K562 (cell line): ENCODE data around the gene PSMD7. TPM values are rescaled to one million over a fixed set of nuclear protein-coding genes. Genes with fewer than 3 reads are reported as not detected.
"Not testable (repeated sequence)": the region's sequence is repeated elsewhere in the genome, so short reads cannot be mapped to it uniquely, and the experiment has no call there.

Experiments
- ATAC-seq: fragments of 200-7000 bp; cut with Tn5 transposase; 3 replicates; pipeline ENCODE4 v1.9.1; 2020; ENCODE audit warnings: moderate library complexity
- BruUV-seq: library from RNA; stranded (reverse); fragments of 400-500 nt; replicated peaks from 2 replicates; lab custom pipeline; 2021; lab: Mats Ljungman, UMichigan
- CTCF ChIA-PET: fragments of 300-600 bp; formaldehyde crosslinking; extraction: SDS; loops from one replicate; lab custom pipeline; 2021; ENCODE audit warnings: low intra/inter-chr PET ratio; lab: Yijun Ruan, JAX
- POLR2A ChIA-PET: fragments of 300-600, 350-650 bp; sonication (Branson Sonifier 250); formaldehyde crosslinking; extraction: SDS; loops from one replicate; lab custom pipeline; 2021; ENCODE audit warnings: antibody characterized with exemption, inconsistent platforms; lab: Yijun Ruan, JAX
- DNase-seq, 4 experiments: peaks; one replicate each; pipeline versions ENCODE4 v3.0.0 to v3.0.0-alpha.2; 2011 to 2018; ENCODE audit warnings: low spot score in 3 of 4, mixed read lengths in 3 of 4; ENCODE audit errors: extremely low read depth in 1 of 4
- FAIRE-seq: peaks from 2 replicates; lab custom pipeline; 2011; peaks lifted over from hg19 to GRCh38; lab: Jason Lieb, UNC
- H2AFZ ChIP-seq: 2 replicates; pipeline ENCODE4 v1.6.0; 2011; ENCODE audit warnings: low read depth, low read length, control low read depth, inconsistent platforms
- H3K27ac ChIP-seq: fragments of 200-600 bp; 3 replicates; pipeline ENCODE4 v1.8.0; 2011; ENCODE audit warnings: low read depth, mild to moderate bottlenecking, control low read depth, inconsistent platforms, low read length, moderate library complexity, mixed read lengths; ENCODE audit errors: extremely low read depth
- H3K27me3 ChIP-seq, 2 experiments: fragments of 300-600 bp in 1 of 2; 2 replicates in 1 of 2; 3 replicates in 1 of 2; pipeline versions ENCODE4 v1.6.0 to v1.8.0; 2011; ENCODE audit warnings: inconsistent platforms in 2 of 2, low read length in 2 of 2, mild to moderate bottlenecking in 1 of 2, mixed read lengths in 1 of 2, moderate library complexity in 1 of 2; ENCODE audit not compliant: control insufficient read depth in 2 of 2, insufficient read depth in 2 of 2
- H3K36me3 ChIP-seq: fragments of 300-600 bp; 3 replicates; pipeline ENCODE4 v1.8.0; 2011; ENCODE audit warnings: mild to moderate bottlenecking, low read length, inconsistent platforms; ENCODE audit not compliant: control insufficient read depth, insufficient read depth
- H3K4me1 ChIP-seq, 2 experiments: fragments of 200-600 bp in 1 of 2; replicated peaks in 1 of 2; 2 replicates in 1 of 2; 3 replicates in 1 of 2; pipeline versions ENCODE4 v1.5.1 to v1.8.0; 2011; ENCODE audit warnings: inconsistent platforms in 2 of 2, low read length in 2 of 2, mild to moderate bottlenecking in 1 of 2, mixed read lengths in 1 of 2, moderate library complexity in 1 of 2; ENCODE audit not compliant: control insufficient read depth in 2 of 2, insufficient read depth in 2 of 2
- H3K4me2 ChIP-seq: 2 replicates; pipeline ENCODE4 v1.6.1; 2011; ENCODE audit warnings: low read length, control low read depth, inconsistent platforms, mixed read lengths; ENCODE audit not compliant: insufficient read depth
- H3K4me3 ChIP-seq: fragments of 200-600 bp; sonication (generic), shearing (Covaris generic); 2 replicates; pipeline ENCODE4 v1.5.1; 2016; ENCODE audit warnings: control low read depth, inconsistent platforms
- H3K79me2 ChIP-seq: fragments of 200-600 bp; 3 replicates; pipeline ENCODE4 v1.8.0; 2011; ENCODE audit warnings: low read length, inconsistent platforms; ENCODE audit not compliant: control insufficient read depth, insufficient read depth
- H3K9ac ChIP-seq, 2 experiments: 2 replicates each; pipeline versions ENCODE4 v1.6.0 to v1.6.1; 2011; ENCODE audit warnings: low read depth in 2 of 2, low read length in 2 of 2, control low read depth in 1 of 2, inconsistent platforms in 1 of 2, mild to moderate bottlenecking in 1 of 2, mixed read lengths in 1 of 2; ENCODE audit not compliant: insufficient read depth in 1 of 2
- H3K9me1 ChIP-seq: one replicate; pipeline ENCODE4 v1.6.0; 2011; ENCODE audit warnings: inconsistent platforms, mild to moderate bottlenecking, low read length, moderate library complexity; ENCODE audit not compliant: control insufficient read depth, insufficient read depth
- H3K9me3 ChIP-seq: replicated peaks from 2 replicates; pipeline ENCODE4 v1.5.1; 2011; ENCODE audit warnings: low read depth, low read length, inconsistent platforms; ENCODE audit not compliant: control insufficient read depth, insufficient read depth
- H4K20me1 ChIP-seq: replicated peaks from 2 replicates; pipeline ENCODE4 v1.6.1; 2011; ENCODE audit warnings: low read length, inconsistent platforms, mixed read lengths; ENCODE audit not compliant: control insufficient read depth, insufficient read depth
- GTF3C2 ChIP-seq: IDR thresholded peaks from 3 replicates; pipeline ENCODE4 v1.6.1; 2011; ENCODE audit warnings: borderline replicate concordance, mild to moderate bottlenecking, moderate library complexity; ENCODE audit not compliant: insufficient read length; ENCODE audit errors: extremely low read depth
- NFIC ChIP-seq: fragments of 450-650 bp; IDR thresholded peaks from 2 replicates; pipeline ENCODE4 v1.6.1; 2017; ENCODE audit warnings: mild to moderate bottlenecking, inconsistent platforms
- ZNF518B ChIP-seq: fragments of 250-450 bp; sonication (Bioruptor Pico); IDR thresholded peaks from 2 replicates; pipeline ENCODE4 v1.5.0; 2021; ENCODE audit warnings: mild to moderate bottlenecking, moderate library complexity
- WGBS: fragments of 100-300 bp; shearing (Covaris generic); methylation state at CpG from one replicate; pipeline ENCODE4 v1.1.6; 2016; ENCODE audit warnings: low coverage, mixed read lengths; ENCODE audit not compliant: insufficient coverage; ENCODE audit errors: missing lambda C conversion rate; 5-methylcytosine and 5-hydroxymethylcytosine counted together
- in situ Hi-C: fragments of 300-500 bp; cut with MboI; formaldehyde crosslinking; loops from 4 replicates; pipeline ENCODE4 v1.15.0; 2018; ENCODE audit warnings: inconsistent platforms, mixed read lengths
- intact Hi-C: fragments of 100-400 bp; cut with micrococcal nuclease; formaldehyde crosslinking; loops from 2 replicates; pipeline ENCODE4 v1.14.2; 2022
- polyA plus RNA-seq, 8 experiments: library from polyadenylated mRNA; depleted of rRNA in 4 of 8; stranded (reverse) in 5 of 8; unstranded in 3 of 8; fragments of >200 nt; fragmentation: Nextera tagmentation in 2 of 8; fragmentation: Illumina TruSeq in 1 of 8; extraction: Ambion mirVana in 2 of 8; extraction: Trizol in 1 of 8; gene quantifications; 2 replicates each; pipeline versions ENCODE4 v1.2.1 to v1.2.3, GENCODE V29; 2011 to 2014; ENCODE audit warnings: inconsistent platforms in 1 of 8, missing spikeins in 1 of 8
- total RNA-seq, 7 experiments: library from RNA; depleted of rRNA in 6 of 7; stranded (reverse); fragments of >200 nt in 6 of 7; fragmentation: Illumina TruSeq in 2 of 7; extraction: Trizol in 2 of 7; gene quantifications; 2 replicates each; pipeline versions ENCODE4 v1.2.1 to v1.2.3, GENCODE V29; 2011 to 2021; ENCODE audit warnings: low replicate concordance in 1 of 7

The PSMD7 gene
- total and polyA plus RNA-seq, 9 of the 15 experiments (the other 6 are each of a cell fraction or from before 2014, with no cell fraction given) = 100 to 226 (median 156) TPM

- TF ChIP-seq ZNF518B (CRISPR knock-in tag) (no peak), GTF3C2 (no peak), NFIC (no peak)
These were observed 25.7 kb downstream of the PSMD7 start (continued) for GRCh38 chr16:74322301-74322710.

GRCh38 chr16:74324777-74325176 is 28.2 kb downstream of the PSMD7 start:
- H3K9me3 ChIP-seq, intact Hi-C loops, DNase-seq, H3K4me3 ChIP-seq, H3K4me1 ChIP-seq, H3K4me2 ChIP-seq, H3K79me2 ChIP-seq, BruUV-seq, H2AFZ ChIP-seq, H4K20me1 ChIP-seq, FAIRE-seq, H3K27ac ChIP-seq, ATAC-seq, H3K9me1 ChIP-seq, H3K9ac ChIP-seq, H3K27me3 ChIP-seq, CTCF ChIA-PET: not testable (repeated sequence)
- in situ Hi-C loops = loop anchor here (5.0 kb wide), 1 partner anchor 103 kb away; no protein-coding TSS in a partner anchor
- 92% methylated on average over 5 of the region's 5 CpGs for WGBS
- H3K36me3 ChIP-seq = peaks cover 22% of the 10 kb centered on the region; the same call in 1 of the 3 replicates
- POLR2A ChIA-PET = interaction anchor here (0.9 to 1.3 kb wide), 2 partner anchors 10 to 20 kb away, joined by 4 read pairs; no protein-coding TSS in a partner anchor
